Embryonic facial prominence (tissue), 1 donor: ENCODE measurements around the gene STX3.
"Not testable (repeated sequence)": the region's sequence is repeated elsewhere in the genome, so short reads cannot be mapped to it uniquely, and the experiment has no call there.

Experiments used
- DNase-seq: peaks from one replicate; pipeline ENCODE4 v3.0.0-alpha.2; 2016; ENCODE audit errors: extremely low spot score

The STX3 gene

GRCh38 chr11:59758401-59759037, 3.3 kb downstream of the STX3 start:
- no peak for DNase-seq

DNA sequence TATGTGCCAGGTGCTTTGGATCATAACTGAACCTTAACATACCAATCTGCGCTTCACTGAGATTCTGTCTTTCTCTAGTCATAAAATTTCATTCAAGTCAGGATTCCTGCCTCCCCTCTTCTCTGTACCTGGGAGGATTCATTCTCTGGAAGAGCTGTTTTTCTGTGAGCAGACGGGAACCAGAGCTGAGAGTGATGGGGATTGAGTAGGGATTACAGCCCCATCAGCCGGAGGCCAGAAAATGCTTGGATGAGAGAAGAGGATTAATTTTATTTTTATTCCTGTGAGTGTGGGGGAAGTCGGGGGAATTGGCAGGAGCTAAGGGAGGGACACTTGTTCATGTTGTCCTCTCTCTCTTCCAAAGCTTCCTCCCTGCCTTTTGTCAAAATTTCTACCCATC, 4.7 kb downstream of the STX3 start:
- no peak for DNase-seq

GRCh38 chr11:59760771-59761170, 5.6 kb downstream of the STX3 start:
- no peak for DNase-seq

DNA sequence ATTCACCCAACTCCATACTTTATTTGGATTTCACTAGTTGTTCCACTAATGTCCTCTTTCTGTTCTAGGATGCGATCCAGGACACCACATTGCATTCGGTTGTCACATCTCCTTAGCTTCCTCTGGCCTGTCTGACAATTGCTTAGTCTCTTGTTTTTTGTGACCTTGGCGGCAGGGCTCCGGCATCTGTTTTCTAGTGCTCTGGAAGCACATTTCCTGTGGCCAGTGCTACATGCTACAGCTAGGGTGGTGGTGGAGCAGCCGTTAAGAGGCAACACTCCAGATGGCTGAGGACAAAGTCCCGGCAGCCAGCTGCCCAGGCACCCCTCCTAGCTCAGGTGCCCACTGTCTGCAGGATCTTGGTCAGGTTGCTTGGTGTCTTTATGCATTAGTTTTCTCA, 6.8 kb downstream of the STX3 start:
- no peak for DNase-seq

DNA sequence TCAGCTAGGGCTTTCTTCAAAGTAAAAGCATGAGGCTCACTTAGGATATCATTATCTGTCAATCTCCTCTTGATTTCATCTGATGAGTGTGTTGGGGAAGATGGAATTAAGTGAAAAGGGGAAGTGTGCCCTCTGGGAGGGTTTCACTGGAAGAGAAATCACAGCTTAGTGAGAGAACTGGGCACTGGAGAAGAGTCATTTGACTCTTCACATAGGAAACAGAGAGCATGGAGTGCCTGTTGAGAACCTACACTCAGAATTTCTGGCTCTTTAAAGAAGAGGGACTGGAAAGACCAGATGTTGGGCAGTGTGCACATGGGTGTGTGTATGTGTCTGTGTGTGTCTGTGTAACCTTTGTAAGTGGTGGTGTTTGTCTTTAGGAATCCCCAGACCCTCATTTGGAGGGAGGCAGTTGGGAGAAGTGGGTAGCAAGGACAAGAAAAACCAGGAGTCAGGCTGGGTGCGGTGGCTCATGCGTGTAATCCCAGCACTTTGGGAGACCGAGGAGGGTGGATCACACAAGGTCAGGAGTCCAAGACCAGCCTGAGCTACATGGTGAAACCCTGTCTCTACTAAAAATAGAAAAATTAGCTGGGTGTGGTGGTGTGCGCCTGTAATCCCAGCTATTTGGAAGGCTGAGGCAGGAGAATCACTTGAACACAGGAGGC, 10.0 kb downstream of the STX3 start:
- no peak for DNase-seq

DNA sequence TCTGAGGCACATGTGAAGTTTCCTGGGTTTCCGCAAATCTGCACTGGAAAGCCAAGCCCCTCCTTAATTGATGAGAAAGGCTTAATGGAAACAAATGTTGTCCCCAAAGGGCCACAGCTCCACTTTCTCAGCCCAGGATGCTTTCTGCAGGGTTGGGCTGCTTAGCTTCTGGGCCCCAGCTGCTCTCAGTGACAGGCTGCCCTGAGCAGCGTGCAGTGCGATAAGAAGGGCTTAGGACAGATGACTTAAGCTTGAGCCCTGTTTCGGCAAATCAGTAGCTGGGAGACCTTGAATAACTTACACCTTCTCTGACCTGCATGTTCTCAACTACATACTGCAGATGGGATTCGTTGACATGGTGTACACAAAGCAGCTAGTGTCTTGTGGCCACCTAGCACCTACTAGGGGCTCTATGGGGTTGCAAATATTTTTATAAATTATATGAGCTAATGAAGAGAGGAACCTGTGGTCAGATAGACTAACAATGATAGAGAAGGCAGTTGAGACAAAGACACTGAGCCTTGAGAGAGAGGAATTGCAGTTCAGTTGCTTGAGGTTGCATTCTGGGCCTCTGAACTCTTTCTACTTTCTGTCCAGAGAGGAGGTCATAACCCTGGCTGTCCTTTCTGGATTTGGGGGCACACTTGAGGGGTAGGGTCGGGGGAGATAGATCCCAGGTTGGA, 11.5 kb downstream of the STX3 start:
- DNase-seq = no peak

DNA sequence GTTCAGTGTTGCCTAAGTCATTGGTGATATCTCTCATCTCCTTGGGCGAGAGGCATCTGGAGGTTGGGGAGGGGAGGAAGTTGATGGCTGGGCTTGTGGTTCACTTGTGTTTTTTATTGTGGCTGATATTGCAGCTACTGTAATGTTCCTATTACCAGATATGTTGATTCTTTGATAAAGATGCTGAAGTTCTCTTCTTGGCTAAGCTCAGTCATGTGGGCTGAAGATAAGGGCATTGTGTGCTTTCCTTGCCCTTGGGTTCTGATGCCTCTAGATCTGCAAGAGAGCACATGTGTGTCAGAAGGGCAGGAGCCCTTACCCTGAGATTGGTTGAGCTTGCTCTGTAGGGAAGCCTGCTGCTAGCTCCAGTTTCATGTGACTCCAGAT, 12.0 kb downstream of the STX3 start:
- no peak for DNase-seq

GRCh38 chr11:59769111-59769510, 13.9 kb downstream of the STX3 start:
- no peak for DNase-seq

- no peak for DNase-seq
Measured at GRCh38 chr11:59769828-59770227, 14.7 kb downstream of the STX3 start.

GRCh38 chr11:59770319-59770718, 15.1 kb downstream of the STX3 start:
- no peak for DNase-seq

GRCh38 chr11:59770869-59771268, 15.7 kb downstream of the STX3 start:
- DNase-seq = no peak

- no peak for DNase-seq
Measured at GRCh38 chr11:59771605-59772004, 16.4 kb downstream of the STX3 start.

- no peak for DNase-seq
Measured at GRCh38 chr11:59773083-59773440, 17.9 kb downstream of the STX3 start.

DNA sequence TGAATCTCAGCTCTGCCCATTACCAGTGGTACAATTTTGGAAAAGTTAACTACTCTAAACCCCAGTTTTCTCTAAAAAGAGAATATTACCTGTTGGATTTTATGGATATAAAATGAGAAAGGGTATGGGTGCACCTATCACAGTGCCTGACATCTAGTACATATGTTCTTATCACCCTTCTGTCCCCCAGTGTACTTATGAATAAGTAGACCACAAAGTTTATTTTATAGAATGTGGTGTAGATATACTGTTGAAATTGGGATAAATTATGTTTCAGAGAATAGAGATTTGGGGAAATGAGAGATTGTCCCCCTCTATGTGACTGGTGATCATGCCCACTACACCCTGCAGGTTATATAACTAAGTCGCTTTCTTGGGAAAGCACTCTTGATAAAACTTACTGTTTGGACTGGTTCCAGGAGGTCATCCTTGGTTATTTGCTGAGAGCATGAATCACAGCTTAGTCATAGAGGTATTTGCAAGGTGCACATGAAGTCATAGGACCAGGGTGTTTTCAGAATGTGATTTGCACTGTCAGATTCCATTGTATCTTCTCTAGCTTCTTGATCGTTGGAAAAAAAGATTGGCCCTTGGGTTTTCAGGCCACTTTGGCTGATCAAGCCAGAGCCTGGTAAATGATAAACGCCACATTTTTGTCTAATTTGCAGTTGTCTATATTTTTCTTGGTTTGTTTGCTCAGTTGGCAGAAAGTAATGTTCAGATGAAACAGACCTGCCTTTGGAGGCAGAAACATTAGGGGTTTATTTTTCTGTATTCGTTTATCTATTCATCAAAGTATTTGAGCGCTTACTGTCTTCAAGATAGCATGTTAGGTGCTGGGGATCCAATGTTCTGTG, 21.3 kb downstream of the STX3 start:
- DNase-seq = no peak

- no peak for DNase-seq
Measured at GRCh38 chr11:59777104-59777503, 21.9 kb downstream of the STX3 start.

DNA sequence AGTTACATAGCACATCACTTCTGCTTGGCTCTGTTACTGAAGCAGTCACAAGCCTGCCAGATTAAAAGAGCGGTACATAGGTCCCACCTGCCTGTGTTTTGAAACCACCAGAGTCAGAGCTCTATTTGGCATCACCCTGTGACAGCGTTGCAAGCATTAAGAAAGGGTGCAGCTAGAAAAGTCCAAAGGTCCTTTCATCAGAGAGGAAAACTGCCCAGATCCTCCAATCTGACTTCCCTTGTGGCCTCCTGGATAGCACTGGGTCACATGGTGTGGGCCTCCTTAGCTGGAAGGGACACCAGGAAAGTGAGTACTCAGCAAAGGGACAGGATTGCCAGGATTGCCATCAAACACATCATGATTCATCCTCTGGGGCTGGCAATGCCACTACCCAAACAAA, 22.9 kb downstream of the STX3 start:
- no peak for DNase-seq

GRCh38 chr11:59779487-59779886, 24.3 kb downstream of the STX3 start:
- no peak for DNase-seq

- no peak for DNase-seq
Measured at GRCh38 chr11:59782080-59782479, 26.9 kb downstream of the STX3 start.

DNA sequence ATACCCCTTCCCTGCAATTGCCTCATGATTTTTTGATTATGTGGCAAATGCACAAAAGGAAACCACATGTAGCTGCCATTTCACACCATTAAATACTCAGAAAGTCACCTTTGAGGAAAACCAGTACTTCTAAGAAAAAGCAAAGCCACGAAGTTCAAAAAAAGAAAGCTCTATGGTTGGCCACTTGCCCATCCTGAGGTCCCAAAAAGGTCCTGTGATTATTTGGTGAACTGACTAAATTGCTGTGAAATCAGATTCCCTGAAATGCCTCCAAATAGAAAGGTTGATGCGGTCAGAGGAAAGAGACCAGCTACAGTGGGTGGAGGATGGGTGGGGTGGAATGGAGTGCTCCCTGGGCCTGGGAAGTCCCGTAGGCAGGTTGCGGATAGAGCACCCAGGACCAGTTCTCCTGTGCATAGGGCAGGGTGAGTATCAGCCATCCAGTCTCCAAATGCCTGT, 28.5 kb downstream of the STX3 start:
- no peak for DNase-seq

DNA sequence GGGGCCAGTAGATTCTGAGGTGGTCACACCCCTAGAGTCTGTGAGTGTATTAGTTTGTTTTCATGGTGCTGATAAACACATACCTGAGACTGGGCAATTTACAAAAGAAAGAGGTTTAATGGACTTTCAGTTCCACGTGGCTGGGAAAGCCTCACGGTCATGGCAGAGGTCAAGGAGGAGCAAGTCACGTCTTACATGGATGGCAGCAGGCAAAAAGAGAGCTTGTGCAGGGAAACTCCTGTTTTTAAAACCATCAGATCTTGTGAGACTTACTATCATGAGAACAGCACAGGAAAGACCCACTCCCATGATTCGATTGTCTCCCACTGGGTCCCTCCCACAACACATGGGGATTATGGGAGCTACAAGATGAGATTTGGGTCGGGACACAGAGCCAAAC, 29.3 kb downstream of the STX3 start:
- DNase-seq = not testable (repeated sequence)

DNA sequence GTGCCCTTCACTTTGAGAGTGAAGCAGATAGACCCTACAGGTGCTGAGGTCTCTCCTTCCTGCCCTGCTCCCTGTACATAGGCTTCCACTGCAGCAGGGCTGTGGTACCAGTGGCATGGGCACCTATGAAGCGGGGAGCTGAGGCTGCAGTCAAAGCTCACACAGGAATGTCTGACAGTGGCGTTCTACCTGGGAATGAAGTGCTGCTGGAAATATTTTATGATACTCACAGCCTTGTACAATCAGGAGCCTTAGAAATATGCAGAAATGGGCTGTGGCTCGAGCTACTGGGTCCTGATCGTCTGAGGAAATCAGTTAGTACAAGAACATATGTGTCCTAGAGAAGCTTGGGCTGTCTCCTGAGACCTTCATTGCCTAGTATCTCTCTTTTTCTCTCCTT, 30.6 kb downstream of the STX3 start:
- DNase-seq = no peak

GRCh38 chr11:59787255-59787588, 32.0 kb downstream of the STX3 start:
- no peak for DNase-seq
